Large intestine (tissue), 3 donors: Measurements from ENCODE around the gene OR10A6. TPM values are rescaled to one million over a fixed set of nuclear protein-coding genes. Genes with fewer than 3 reads are reported as not detected.

Experiments
- DNase-seq, 2 donors: peaks; one replicate each; pipeline versions ENCODE4 v3.0.0 to v3.0.0-alpha.2; 2013
- H3K27ac ChIP-seq: one replicate; pipeline ENCODE4 v1.5.1; 2013; ENCODE audit warnings: low read length
- H3K27me3 ChIP-seq: 2 replicates; pipeline ENCODE4 v1.6.1; 2013; ENCODE audit warnings: low read length; ENCODE audit not compliant: control insufficient read depth, insufficient read depth
- H3K36me3 ChIP-seq: 2 replicates; pipeline ENCODE4 v1.6.1; 2013; ENCODE audit warnings: low read length; ENCODE audit not compliant: control insufficient read depth, insufficient read depth
- H3K4me1 ChIP-seq: one replicate; pipeline ENCODE4 v1.6.1; 2013; ENCODE audit warnings: low read length; ENCODE audit not compliant: control insufficient read depth, insufficient read depth
- H3K4me3 ChIP-seq: one replicate; pipeline ENCODE4 v1.5.1; 2013; ENCODE audit warnings: low read length
- H3K9me3 ChIP-seq: one replicate; pipeline ENCODE4 v1.6.1; 2013; ENCODE audit warnings: mild to moderate bottlenecking, low read depth, low read length, moderate library complexity; ENCODE audit not compliant: control insufficient read depth
- WGBS: methylation state at CpG from one replicate; pipeline ENCODE4 v1.1.5; 2013; ENCODE audit warnings: low lambda C conversion rate; ENCODE audit not compliant: insufficient coverage; 5-methylcytosine and 5-hydroxymethylcytosine counted together
- polyA plus RNA-seq: library from polyadenylated mRNA; unstranded; fragments of 120-200 nt; gene quantifications from one replicate; pipeline ENCODE4 v1.2.1, GENCODE V29; 2013

The OR10A6 gene
- polyA plus RNA-seq, 1 donor = 0.06 TPM

DNA sequence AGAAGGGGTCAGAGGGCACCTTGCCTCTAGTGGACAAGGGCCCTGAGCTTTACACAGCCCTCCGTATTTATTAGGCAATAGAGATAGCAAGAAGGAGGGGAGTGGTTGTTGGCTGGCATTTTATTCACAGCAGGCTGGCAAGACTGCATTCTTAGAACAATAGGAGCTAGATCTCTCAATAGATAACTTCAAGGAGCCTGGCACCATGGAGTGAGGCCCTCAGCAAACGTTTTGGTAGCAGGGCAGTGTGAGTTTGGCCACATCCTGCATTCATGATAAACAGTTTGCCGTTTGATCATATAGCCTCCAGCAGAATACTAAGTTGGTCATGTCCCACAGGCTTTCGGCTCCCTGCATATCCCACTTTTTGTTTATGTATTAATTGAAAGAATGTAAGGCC, 31.6 kb downstream of the OR10A6 start:
- Histone ChIP-seq H3K4me3 (no peak overlapping the region), H3K9me3 (peaks cover 4% of the 10 kb centered on the region), H3K27me3 (no peaks in the 10 kb centered on the region), H3K36me3 (no peaks in the 10 kb centered on the region), H3K4me1 (peaks cover 25% of the 10 kb centered on the region), H3K27ac (no peak overlapping the region)
- no peak for DNase-seq
- WGBS = 100% methylated on average over 1 of the region's 4 CpGs

DNA sequence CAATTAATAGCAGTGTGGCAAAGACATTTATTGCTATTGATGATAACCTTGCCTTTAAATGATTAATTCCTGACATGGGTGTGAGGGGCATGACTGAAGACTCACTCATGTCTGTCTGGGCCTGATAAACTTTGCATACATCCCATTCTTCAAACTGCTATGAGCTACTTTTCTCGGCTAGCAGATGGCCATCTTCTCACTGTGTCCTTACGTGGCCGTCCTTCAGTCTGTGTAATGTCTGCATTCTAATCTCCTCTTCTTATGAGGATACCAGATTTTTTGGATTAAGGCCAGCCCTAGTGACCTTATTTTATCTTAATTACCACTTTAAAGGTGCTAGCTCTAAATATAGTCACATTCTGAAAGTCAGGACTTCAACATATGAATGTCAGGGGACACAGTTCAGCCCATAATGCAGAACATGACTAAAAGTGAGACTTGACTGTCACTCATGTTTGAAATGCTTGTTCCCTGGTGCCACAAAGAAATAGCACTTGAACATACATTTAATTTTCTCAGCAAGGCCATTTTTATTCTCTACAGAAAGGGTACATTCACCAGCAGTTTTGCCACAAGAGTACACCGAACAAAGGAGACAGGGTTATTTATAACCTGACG, 32.3 kb downstream of the OR10A6 start:
- 100% methylated on average over 1 of the region's 5 CpGs for WGBS
- H3K9me3 ChIP-seq = peaks cover 4% of the 10 kb centered on the region
- H3K4me3 ChIP-seq = no peak overlapping the region
- no peak for DNase-seq
- no peaks in the 10 kb centered on the region for H3K36me3 ChIP-seq
- no peaks in the 10 kb centered on the region for H3K27me3 ChIP-seq
- H3K4me1 ChIP-seq = peaks cover 20% of the 10 kb centered on the region
- H3K27ac ChIP-seq = no peak overlapping the region

DNA sequence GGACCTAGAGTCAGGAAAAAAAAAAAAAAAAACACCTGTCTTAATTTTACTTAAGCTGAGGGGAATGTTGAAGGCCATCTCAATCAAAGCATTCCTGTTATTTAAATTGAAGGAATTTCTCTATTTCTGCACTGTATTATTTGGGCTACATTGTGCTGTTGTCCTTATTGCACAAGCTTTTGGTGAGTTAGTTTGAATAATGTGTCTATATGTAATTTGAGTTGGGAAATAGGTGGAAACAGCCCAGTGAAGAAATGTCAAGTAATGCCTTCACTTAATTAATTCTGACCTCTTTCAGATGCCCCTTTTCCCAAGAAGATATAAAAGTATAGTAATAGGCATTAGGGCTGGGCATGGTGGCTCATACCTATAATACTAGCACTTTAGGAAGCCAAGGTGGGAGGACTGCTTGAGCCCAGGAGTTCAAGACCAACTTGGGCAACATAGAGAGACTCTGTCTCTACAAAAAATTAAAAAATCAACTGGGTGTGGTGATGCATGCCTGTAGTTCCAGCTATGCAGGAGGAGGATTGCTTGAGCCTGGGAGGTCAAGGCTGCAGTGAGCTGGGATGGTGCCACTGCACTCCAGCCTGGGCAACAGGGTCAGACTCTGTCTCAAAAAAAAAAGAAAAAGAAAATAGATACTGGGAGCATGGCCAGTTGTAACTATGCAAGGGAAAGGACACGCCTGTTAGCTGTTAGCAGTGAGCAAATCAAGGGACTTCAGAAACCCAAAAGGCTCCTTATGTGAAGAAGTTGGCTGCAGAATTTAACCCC, 34.9 kb downstream of the OR10A6 start:
- H3K27ac ChIP-seq = no peak overlapping the region
- H3K9me3 ChIP-seq = peaks cover 4% of the 10 kb centered on the region
- WGBS = no CpG with 5 or more reads among the region's 1 CpG
- H3K4me3 ChIP-seq = no peak overlapping the region
- no peak for DNase-seq
- no peaks in the 10 kb centered on the region for H3K27me3 ChIP-seq
- no peaks in the 10 kb centered on the region for H3K36me3 ChIP-seq
- H3K4me1 ChIP-seq = peaks cover 21% of the 10 kb centered on the region

DNA sequence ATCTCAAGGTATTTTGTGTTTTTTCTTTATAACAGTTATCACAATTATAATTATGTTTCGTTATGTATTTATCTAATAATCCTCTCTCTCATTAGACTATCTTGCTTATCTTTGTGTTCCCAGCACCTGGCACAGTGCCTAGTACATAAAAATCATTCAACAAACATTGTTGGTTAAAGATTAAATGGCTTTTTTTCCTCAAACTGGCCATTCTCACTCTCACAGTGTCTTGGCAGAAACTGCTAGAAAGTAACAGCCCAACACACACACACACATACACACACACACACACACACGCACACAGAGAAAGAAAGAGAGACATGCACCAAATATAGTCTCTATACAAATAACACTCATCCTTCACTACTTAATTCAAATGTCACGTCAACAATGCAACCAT, 36.8 kb downstream of the OR10A6 start:
- WGBS = 38% methylated on average over 1 of the region's 3 CpGs
- H3K27ac ChIP-seq = peak overlapping the region; percentile 84

DNA sequence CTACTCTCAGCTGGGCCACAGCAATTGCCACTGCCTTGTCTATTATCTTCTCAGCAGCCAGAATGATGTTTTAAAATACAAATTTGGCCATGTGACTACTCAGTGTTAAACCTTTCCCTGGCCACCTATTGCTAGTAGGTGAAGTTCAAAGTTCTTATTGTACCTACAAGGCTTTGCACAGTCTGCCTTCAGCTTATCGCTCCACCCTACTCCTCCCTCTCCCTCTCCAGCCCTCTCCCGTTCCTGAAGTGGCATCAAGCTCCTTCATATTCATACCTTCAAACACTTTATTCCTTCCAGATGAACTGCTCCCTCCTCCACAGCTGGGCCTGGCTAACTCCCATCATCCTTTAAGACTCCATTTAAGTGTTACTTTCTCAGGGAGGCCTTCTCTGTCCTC, 37.3 kb downstream of the OR10A6 start:
- Histone ChIP-seq H3K9me3 (no peaks in the 10 kb centered on the region), H3K4me1 (peaks cover 18% of the 10 kb centered on the region), H3K27me3 (peaks cover 4% of the 10 kb centered on the region), H3K27ac (peak overlapping the region; percentile 84), H3K4me3 (no peak overlapping the region), H3K36me3 (no peaks in the 10 kb centered on the region)
- peak; percentile 72 to 90 for DNase-seq
- 28% methylated on average over 2 of the region's 2 CpGs for WGBS

More for the DNA sequence above, 36.8 kb downstream of the OR10A6 start:
- DNase-seq = no peak
- peaks cover 18% of the 10 kb centered on the region for H3K4me1 ChIP-seq
- H3K9me3 ChIP-seq = peaks cover 2% of the 10 kb centered on the region
- no peaks in the 10 kb centered on the region for H3K36me3 ChIP-seq
- H3K27me3 ChIP-seq = peaks cover 4% of the 10 kb centered on the region
- H3K4me3 ChIP-seq = no peak overlapping the region

GRCh38 chr11:7892840-7893254, 38.2 kb downstream of the OR10A6 start:
- Histone ChIP-seq H3K36me3 (no peaks in the 10 kb centered on the region), H3K4me3 (no peak overlapping the region), H3K4me1 (peaks cover 18% of the 10 kb centered on the region), H3K9me3 (no peaks in the 10 kb centered on the region), H3K27ac (peak overlapping the region; percentile 84), H3K27me3 (peaks cover 5% of the 10 kb centered on the region)
- no CpG with 5 or more reads among the region's 2 CpGs for WGBS
- peak; percentile 47 to 71 for DNase-seq

GRCh38 chr11:7892059-7892699, 38.9 kb downstream of the OR10A6 start:
- no peak overlapping the region for H3K4me3 ChIP-seq
- peaks cover 18% of the 10 kb centered on the region for H3K4me1 ChIP-seq
- H3K9me3 ChIP-seq = no peaks in the 10 kb centered on the region
- H3K36me3 ChIP-seq = no peaks in the 10 kb centered on the region
- H3K27me3 ChIP-seq = peaks cover 5% of the 10 kb centered on the region
- no CpG with 5 or more reads among the region's 6 CpGs for WGBS
- DNase-seq = no peak
- no peak overlapping the region for H3K27ac ChIP-seq

GRCh38 chr11:7890417-7891172, 40.5 kb downstream of the OR10A6 start:
- no CpG with 5 or more reads among the region's 6 CpGs for WGBS
- no peak for DNase-seq
- peaks cover 18% of the 10 kb centered on the region for H3K4me1 ChIP-seq
- H3K4me3 ChIP-seq = no peak overlapping the region
- no peak overlapping the region for H3K27ac ChIP-seq
- H3K27me3 ChIP-seq = peaks cover 9% of the 10 kb centered on the region
- no peaks in the 10 kb centered on the region for H3K9me3 ChIP-seq
- H3K36me3 ChIP-seq = no peaks in the 10 kb centered on the region

DNA sequence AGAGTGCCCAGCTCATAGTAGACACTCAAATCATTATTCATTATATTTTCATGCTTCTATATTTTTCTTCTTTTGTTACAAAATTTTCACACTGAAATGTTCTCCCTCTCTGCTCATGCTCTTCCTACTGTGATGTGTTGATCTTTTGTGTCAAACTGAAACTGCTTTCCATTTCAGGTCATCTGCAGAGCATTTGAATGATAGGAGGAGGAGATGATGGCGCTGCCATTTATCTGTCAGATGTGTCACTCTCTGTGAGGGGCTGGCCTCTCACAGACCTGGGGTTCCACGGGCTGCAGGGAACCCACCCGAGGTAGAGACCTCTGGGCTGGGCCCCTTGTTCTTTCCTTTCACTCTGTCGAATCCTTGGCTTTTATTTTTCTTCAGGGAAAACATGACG, 41.1 kb downstream of the OR10A6 start:
- Histone ChIP-seq H3K4me1 (peaks cover 15% of the 10 kb centered on the region), H3K9me3 (no peaks in the 10 kb centered on the region), H3K27ac (no peak overlapping the region), H3K36me3 (no peaks in the 10 kb centered on the region), H3K27me3 (peaks cover 9% of the 10 kb centered on the region), H3K4me3 (no peak overlapping the region)
- no peak for DNase-seq
- 83% methylated on average over 2 of the region's 5 CpGs for WGBS

- 86% methylated on average over 1 of the region's 3 CpGs for WGBS
- no peaks in the 10 kb centered on the region for H3K4me1 ChIP-seq
- no peak overlapping the region for H3K27ac ChIP-seq
- no peaks in the 10 kb centered on the region for H3K9me3 ChIP-seq
- H3K4me3 ChIP-seq = no peak overlapping the region
- H3K36me3 ChIP-seq = no peaks in the 10 kb centered on the region
- peaks cover 3% of the 10 kb centered on the region for H3K27me3 ChIP-seq
- DNase-seq = no peak
Measured at GRCh38 chr11:7882860-7883259, 48.2 kb downstream of the OR10A6 start.
